Activated CD4-positive, CD25-positive, alpha-beta regulatory T cell treated with anti-CD3 and anti-CD28 coated beads, Interleukin-2, amount 50 U/mL, for 72 hours (primary cell): Measurements from ENCODE around the gene INF2.

Experiments
- DNase-seq: peaks from one replicate; pipeline ENCODE4 v3.0.0; 2021

Gene INF2

GRCh38 chr14:104677512-104678332 lies 11.7 kb upstream of the INF2 start:
- peak; percentile 75 for DNase-seq

GRCh38 chr14:104678346-104678745 lies 11.1 kb upstream of the INF2 start:
- no peak for DNase-seq

GRCh38 chr14:104678901-104679705 lies 10.3 kb upstream of the INF2 start:
- DNase-seq: no peak

DNA sequence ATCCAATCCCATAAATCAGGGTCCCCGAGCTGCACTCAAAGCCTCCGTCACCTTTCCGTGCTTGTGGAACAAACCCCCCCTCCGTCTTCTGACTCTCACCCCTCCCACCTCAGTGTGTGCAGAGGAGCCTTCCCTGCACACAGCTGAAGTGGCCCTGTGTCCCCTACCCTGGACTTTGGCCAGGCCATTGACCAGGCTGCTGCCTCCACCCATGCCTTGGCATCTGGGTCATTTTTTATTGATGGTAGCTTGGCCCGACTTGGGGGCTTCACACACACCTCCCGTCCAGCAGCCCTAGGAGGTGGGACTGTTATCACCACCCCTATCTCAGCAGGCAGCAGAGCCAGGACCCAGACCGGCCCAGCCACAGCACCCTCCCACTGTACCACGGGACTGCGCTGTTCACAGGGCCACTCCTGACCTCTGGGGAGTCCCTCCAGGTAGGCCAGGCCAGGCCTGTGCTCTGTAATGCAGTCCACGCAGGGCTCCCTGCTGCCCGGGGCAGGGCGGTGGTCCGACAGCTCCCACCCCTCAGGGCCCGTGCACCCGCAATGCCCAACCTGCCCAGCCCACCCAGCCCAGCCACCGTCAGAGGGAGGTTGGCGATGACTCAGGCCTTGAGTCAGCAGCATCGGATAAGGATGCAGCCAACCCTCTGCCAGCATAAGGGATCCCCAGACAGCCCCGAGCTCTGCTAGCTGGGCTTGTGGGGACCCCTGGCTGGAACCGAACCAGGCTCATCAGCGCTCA lies 9.2 kb upstream of the INF2 start:
- no peak for DNase-seq

- no peak for DNase-seq
Measured at GRCh38 chr14:104680806-104681688, 8.4 kb upstream of the INF2 start.

GRCh38 chr14:104681689-104682074 lies 7.7 kb upstream of the INF2 start:
- DNase-seq: no peak

- no peak for DNase-seq
Measured at GRCh38 chr14:104682107-104682593, 7.3 kb upstream of the INF2 start.

DNA sequence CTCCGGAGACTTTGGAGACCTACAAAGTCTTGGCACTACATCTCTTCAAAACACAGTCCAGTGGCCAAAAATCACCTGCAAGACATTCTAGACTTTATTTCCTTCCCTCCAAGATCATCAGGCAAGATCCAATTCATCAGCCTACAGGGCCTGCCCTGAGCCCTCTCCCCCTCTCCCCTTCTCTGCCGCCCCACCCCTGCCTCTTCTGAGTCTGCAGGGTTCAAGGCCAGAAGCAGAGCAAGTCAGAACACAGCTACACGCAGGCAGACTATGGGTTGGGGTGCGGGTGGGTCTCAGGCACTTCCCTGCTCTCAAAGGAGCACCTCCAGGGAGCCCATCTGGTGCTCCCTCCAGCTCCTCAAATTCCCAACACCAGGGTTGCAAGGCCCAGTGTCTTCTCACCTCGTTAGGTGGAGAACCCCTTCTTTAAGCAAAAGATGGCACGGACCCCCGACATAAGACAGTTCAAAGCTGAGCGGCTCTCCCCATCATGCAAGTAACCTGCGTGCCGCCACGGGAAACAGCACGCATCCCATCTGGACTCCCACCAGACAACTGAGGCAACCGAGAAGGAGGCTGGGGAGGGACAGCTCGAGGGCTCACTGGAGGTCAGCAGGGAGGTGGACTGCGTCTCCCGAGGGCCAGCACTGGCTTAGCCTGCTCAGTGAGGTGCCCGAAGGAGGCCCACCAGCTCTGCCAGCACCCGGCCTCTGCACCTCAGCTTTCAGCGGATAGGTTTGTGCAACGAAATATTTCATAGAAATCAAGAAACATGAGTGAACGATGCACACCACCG lies 5.6 kb upstream of the INF2 start:
- DNase-seq: no peak

DNA sequence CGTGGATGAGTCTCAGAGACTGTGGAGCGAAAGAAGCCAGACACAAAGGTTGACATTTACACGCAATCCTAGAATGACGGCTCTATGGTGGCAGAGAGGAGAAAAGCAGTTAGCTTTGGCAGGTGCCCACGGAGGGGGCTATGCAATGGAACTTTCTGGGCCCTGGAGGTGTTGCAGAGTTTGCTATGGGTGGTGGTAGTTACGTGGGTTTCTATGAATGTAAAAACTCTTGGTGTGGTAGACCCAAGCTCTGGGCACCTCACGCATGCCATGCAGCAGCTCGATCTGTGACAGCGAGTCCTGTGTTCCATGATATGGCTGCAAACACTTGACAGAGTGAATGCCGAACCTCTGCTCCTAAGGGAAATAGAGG lies 5.0 kb upstream of the INF2 start:
- DNase-seq: no peak

DNA sequence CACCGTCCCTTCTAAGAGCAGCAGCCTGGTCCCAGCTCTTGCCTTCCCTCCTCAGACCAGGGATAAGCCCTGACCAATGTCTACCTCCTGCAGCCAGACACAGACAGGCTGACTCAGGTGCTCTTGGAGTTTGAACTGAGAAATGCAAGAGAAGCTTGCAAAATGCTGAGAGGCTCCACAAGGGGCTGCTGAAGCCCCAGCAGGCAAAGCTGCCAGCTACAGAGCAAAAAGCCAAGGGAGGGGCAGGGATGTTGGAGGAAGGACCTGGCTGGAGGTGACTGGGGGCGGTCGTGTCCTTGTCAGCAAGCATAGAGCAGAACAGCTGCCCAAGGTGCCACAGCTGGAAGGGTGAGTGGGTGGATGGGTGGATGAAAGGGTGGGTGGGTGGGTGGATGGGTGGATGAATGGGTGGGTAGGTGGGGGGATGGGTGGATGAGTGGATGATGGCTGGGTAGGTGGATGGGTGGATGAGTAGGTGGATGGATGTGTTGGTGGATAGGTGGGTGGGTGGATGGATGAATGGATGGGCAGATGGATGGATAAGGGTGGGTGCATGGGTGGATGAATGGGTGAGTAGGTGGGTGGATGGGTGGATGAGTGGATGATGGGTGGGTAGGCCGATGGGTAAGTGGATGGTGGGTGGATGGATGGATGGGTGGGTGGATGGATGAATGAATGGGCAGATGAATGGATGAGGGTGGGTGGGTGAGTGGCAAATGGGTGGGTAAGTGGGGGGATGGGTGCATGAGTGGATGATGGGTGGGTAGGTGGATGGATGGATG lies 4.0 kb upstream of the INF2 start:
- DNase-seq: no peak

GRCh38 chr14:104685998-104686610 lies 3.3 kb upstream of the INF2 start:
- DNase-seq: no peak

GRCh38 chr14:104686624-104687517 lies 2.5 kb upstream of the INF2 start:
- DNase-seq: no peak

- DNase-seq: no peak
Measured at GRCh38 chr14:104687601-104688504, 1.6 kb upstream of the INF2 start.

- DNase-seq: no peak
Measured at GRCh38 chr14:104688505-104689108, 811 bp upstream of the INF2 start.

DNA sequence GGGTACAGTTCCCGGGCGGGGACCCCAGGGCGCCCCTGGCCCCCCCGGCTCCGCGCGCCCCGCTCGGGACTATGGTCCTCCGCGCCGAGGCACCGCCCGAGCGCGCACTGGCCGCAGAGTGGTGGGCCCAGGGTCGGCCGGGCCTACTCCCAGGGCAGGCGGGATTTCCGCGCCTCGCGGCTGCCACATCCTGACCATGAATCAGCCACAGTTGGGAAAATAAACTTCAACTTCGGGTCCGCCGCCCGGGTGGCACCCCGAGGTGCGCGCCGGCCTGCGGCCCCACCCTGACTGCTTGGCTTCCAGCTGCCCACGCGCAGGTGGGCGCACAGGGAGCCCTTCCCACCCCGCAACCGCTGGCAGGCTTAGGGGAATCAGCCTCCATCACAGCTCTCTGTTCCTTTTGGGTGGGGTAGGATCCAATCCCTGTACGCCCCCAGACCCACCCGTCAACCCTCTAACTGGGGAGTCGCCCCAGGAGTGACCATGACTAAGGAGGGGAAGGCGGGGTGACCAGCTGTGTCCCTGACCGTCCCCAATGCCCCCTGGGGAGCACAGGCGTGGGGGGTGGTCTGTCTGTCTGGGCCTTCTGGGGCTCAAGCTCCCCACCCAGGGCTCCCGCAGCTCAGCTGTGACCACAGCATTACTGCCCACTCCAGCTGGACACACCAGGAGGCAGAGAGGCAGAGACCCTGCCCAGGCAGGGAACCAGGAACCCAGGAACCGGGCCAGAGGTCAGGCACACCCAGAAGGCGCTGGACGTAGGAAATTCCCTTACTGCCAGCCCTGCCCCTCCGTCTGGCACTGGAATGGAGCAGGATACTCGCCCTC lies 678 bp downstream of the INF2 start:
- DNase-seq: no peak

DNA sequence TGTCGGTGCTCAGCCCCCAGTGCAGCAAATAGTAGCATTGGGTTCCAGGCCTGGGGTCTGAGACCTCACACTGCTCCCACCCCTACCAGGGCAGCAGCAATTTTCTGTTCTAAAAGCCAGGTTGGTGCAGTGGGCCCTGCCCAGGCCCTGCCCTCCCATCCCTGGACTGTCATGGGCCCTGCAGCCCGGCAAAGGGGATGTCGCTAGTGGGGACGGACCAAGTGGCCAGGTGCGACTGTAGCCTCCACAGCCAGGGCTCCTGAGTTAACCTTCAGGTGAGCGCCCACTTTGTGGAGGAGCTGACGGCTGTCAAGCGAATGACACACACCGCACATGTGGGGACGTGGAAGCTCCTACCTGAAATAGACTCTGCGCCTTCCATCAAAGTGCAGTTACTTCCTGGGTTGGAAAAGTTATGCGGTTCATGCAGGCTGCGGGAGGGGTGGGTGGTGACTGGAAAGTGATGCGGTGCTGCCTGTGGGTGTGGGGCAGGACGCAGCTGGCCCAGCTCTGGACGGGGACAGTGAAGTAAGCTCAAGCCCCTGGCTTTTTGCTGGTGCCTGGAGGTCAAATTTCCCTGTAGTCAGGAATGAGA lies 1.5 kb downstream of the INF2 start:
- no peak for DNase-seq
